ENCODE results near the gene SHB. TPM values are rescaled to one million over a fixed set of nuclear protein-coding genes. Genes with fewer than 3 reads are reported as not detected.

Gene SHB
- total and polyA plus RNA-seq, 2 of the 8 experiments (the other 6 are each of a cell fraction or from before 2014, with no cell fraction given), result 4.1 to 12.6 TPM

DNA sequence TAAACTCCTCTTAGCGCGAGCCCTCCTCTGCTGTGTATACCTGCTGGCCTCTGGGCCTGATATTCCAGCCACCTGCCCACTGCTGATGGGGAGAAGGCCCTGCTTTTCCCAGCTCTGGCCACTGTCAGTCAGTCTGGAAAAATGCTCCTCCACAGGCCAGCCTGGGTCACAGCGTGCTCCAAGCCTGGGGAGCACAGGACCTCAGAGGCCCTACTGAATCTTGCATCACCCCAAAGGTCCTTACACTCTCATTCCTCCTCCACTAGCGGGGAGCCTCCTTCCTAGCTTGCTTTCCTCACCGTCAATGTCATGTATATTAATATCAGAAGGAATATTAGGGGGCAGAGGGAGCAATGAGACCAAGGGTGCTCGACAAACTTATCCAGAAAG lies 73.7 kb downstream of the SHB start:
- no peak overlapping the region for H3K4me3 ChIP-seq (ENCODE audit: extremely low read depth in 1 of 4, insufficient read depth in 2 of 4, low read depth in 3 of 4, low read length in 4 of 4)
- no peak for FAIRE-seq
- TF ChIP-seq HDAC6 (IDR thresholded peaks at IDR 0.05; ENCODE audit: low read depth, low read length), result no peak

More for the DNA sequence above, 73.7 kb downstream of the SHB start:
- H2BK12ac ChIP-seq (ENCODE audit: low read depth, low read length), result no peak overlapping the region
- H3K79me1 ChIP-seq (ENCODE audit: low read depth, low read length), result peaks cover 8% of the 10 kb centered on the region; the same call in 1 of the 2 replicates
- H3K23ac ChIP-seq (ENCODE audit: insufficient read length), result no peak overlapping the region
- H3K23me2 ChIP-seq (ENCODE audit: low read depth, low read length), result no peaks in the 10 kb centered on the region
- 95% methylated on average over 6 of the region's 6 CpGs; no CpG with 5 or more reads in 1 of the 2 experiments for WGBS, 2 experiments (ENCODE audit: extremely low coverage in 1 of 2, insufficient coverage in 1 of 2, insufficient read length in 1 of 2, insufficient replicate concordance in 2 of 2, low coverage in 1 of 2, low lambda C conversion rate in 2 of 2, missing lambda C conversion rate in 1 of 2)
- H3K36me3 ChIP-seq (ENCODE audit: control insufficient read depth in 2 of 4, insufficient read depth in 4 of 4, low read length in 3 of 4), result no peaks in the 10 kb centered on the region; a peak in 1 of 8 replicates
- no peak overlapping the region for H3K27ac ChIP-seq (ENCODE audit: low read depth, low read length)
- H3K18ac ChIP-seq (ENCODE audit: extremely low read depth, low read length), result no peak overlapping the region
- no peak overlapping the region for H4K91ac ChIP-seq (replicated peaks; ENCODE audit: insufficient read length, low read length)
- no peak overlapping the region for H2BK15ac ChIP-seq (ENCODE audit: low read length)
- H2BK120ac ChIP-seq (replicated peaks; ENCODE audit: low read depth, low read length), result no peak overlapping the region
- no peak overlapping the region for H2BK20ac ChIP-seq (ENCODE audit: low read length)
- no peaks in the 10 kb centered on the region; a peak in 1 of 4 replicates for H3K79me2 ChIP-seq (ENCODE audit: control insufficient read depth in 1 of 2, insufficient read depth in 2 of 2, low read length in 2 of 2)
- no peaks in the 10 kb centered on the region for H4K20me1 ChIP-seq (replicated peaks in 1 of 2; ENCODE audit: control insufficient read depth in 1 of 2, insufficient read depth in 2 of 2, low read length in 2 of 2)
- no peak for DNase-seq (ENCODE audit: low read depth in 1 of 2, low spot score in 2 of 2)
- H2AK5ac ChIP-seq (ENCODE audit: low read depth, low read length), result no peak overlapping the region
- POLR2A ChIA-PET (ENCODE audit: partially characterized antibody), result no interaction called here
- H2AFZ ChIP-seq (ENCODE audit: low read length), result no peak overlapping the region
- H3K9me3 ChIP-seq (ENCODE audit: insufficient read depth in 2 of 2, low read depth in 1 of 2, low read length in 1 of 2), result no peaks in the 10 kb centered on the region
- H3K27me3 ChIP-seq (replicated peaks in 1 of 4; ENCODE audit: control insufficient read depth in 3 of 4, extremely low read depth in 1 of 4, insufficient read depth in 3 of 4, low read length in 3 of 4), result no peaks in the 10 kb centered on the region
- H3K4ac ChIP-seq (replicated peaks; ENCODE audit: insufficient read length, low read depth, low read length), result no peak overlapping the region
- H4K5ac ChIP-seq (ENCODE audit: insufficient read length, low read depth, low read length), result no peak overlapping the region
- H3K14ac ChIP-seq (ENCODE audit: insufficient read length), result no peak overlapping the region
- CTCF ChIA-PET (ENCODE audit: partially characterized antibody), result interaction anchor here (0.9 to 3.7 kb wide), 4 partner anchors 16 to 82 kb away, joined by 3 to 13 read pairs (median 6); no protein-coding TSS in a partner anchor
- no peak overlapping the region for H2BK5ac ChIP-seq (ENCODE audit: low read depth, low read length)
- H4K8ac ChIP-seq (ENCODE audit: extremely low read depth, insufficient read depth, low read length), result no peak overlapping the region; the same call in 1 of the 2 replicates
- no peak overlapping the region for H3K4me2 ChIP-seq (ENCODE audit: insufficient read depth in 1 of 2, low read depth in 2 of 2, low read length in 2 of 2)
- no peak overlapping the region for H3K56ac ChIP-seq (replicated peaks; ENCODE audit: insufficient read length, low read depth, low read length)
- no peak overlapping the region for H3K9ac ChIP-seq (replicated peaks in 1 of 4; ENCODE audit: extremely low read depth in 1 of 4, low read depth in 3 of 4, low read length in 3 of 4)
- peaks cover 0 to 16% (median 4%) of the 10 kb centered on the region in 4 experiments; a peak in 6 of 7 replicates for H3K4me1 ChIP-seq (replicated peaks in 1 of 4; ENCODE audit: control insufficient read depth in 3 of 4, insufficient read depth in 4 of 4, low read length in 3 of 4)
